ENCODE measurements around the gene SERPINB13.
"Not testable (repeated sequence)": the region's sequence is repeated elsewhere in the genome, so short reads cannot be mapped to it uniquely, and the experiment has no call there.

GRCh38 chr18:63644142-63644541, 57.0 kb downstream of the SERPINB13 start, which contains the start of gene SERPINB4:
- TF ChIP-seq, protein P1, sequence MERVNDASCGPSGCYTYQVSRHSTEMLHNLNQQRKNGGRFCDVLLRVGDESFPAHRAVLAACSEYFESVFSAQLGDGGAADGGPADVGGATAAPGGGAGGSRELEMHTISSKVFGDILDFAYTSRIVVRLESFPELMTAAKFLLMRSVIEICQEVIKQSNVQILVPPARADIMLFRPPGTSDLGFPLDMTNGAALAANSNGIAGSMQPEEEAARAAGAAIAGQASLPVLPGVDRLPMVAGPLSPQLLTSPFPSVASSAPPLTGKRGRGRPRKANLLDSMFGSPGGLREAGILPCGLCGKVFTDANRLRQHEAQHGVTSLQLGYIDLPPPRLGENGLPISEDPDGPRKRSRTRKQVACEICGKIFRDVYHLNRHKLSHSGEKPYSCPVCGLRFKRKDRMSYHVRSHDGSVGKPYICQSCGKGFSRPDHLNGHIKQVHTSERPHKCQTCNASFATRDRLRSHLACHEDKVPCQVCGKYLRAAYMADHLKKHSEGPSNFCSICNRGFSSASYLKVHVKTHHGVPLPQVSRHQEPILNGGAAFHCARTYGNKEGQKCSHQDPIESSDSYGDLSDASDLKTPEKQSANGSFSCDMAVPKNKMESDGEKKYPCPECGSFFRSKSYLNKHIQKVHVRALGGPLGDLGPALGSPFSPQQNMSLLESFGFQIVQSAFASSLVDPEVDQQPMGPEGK (CRISPR knock-in tag; IDR thresholded peaks at IDR 0.05; ENCODE audit: borderline replicate concordance), result not testable (repeated sequence)
- TF ChIP-seq ZFP3 (CRISPR knock-in tag; IDR thresholded peaks at IDR 0.05); ZFP30 (CRISPR knock-in tag; IDR thresholded peaks at IDR 0.05); ZNF565 (CRISPR knock-in tag; conservative IDR thresholded peaks at IDR 0.05; ENCODE audit: low read depth); RARB (CRISPR knock-in tag; IDR thresholded peaks at IDR 0.05); ISL1 (CRISPR knock-in tag; IDR thresholded peaks at IDR 0.05); GLIS3 (CRISPR knock-in tag; IDR thresholded peaks at IDR 0.05); ARNTL (CRISPR knock-in tag; IDR thresholded peaks at IDR 0.05; ENCODE audit: borderline replicate concordance, low read depth): not testable (repeated sequence)

Measured in SK-N-SH treated with all-trans-retinoic acid at 6 μM for 48 hours (cell line).